Measurements from ENCODE around the gene TRIM66. TPM values are rescaled to one million over a fixed set of nuclear protein-coding genes. Genes with fewer than 3 reads are reported as not detected.

TRIM66 gene
- total RNA-seq, 4 donors from 2014 or later: 1.4 to 12.9 (median 3.1) TPM

GRCh38 chr11:8634498-8634897, 48.0 kb downstream of the TRIM66 start:
- TF ChIP-seq EP300 (IDR thresholded peaks at IDR 0.05) (no peak), CTCF (IDR thresholded peaks at IDR 0.05) (no peak), POLR2AphosphoS5 (IDR thresholded peaks at IDR 0.05) (no peak), POLR2A (IDR thresholded peaks at IDR 0.05) (no peak)
- no peak for ATAC-seq
- Histone ChIP-seq H3K9me3 (peaks cover 0 to 7% (median 0%) of the 10 kb centered on the region in 3 donors), H3K36me3 (peaks cover 0 to 78% of the 10 kb centered on the region in 2 donors), H3K4me1 (no peaks in the 10 kb centered on the region), H3K27me3 (no peaks in the 10 kb centered on the region), H3K4me3 (no peak overlapping the region), H3K27ac (no peak overlapping the region)
- 94 to 100% methylated on average over 5 of the region's 6 CpGs for WGBS, 2 donors (ENCODE audit: low coverage in 1 of 2)

GRCh38 chr11:8631395-8632118, 50.9 kb downstream of the TRIM66 start:
- no peak overlapping the region for H3K27ac ChIP-seq
- no peaks in the 10 kb centered on the region for H3K27me3 ChIP-seq
- no peaks in the 10 kb centered on the region for H3K4me1 ChIP-seq
- peaks cover 0 to 52% of the 10 kb centered on the region in 2 donors for H3K36me3 ChIP-seq
- no peak for TF ChIP-seq POLR2A (IDR thresholded peaks at IDR 0.05)
- no peak for TF ChIP-seq POLR2AphosphoS5 (IDR thresholded peaks at IDR 0.05)
- no peak for TF ChIP-seq EP300 (IDR thresholded peaks at IDR 0.05)
- no peak for TF ChIP-seq CTCF (IDR thresholded peaks at IDR 0.05)
- H3K4me3 ChIP-seq: no peak overlapping the region
- peaks cover 0 to 7% (median 0%) of the 10 kb centered on the region in 3 donors for H3K9me3 ChIP-seq
- no peak for ATAC-seq
- 69 to 70% methylated on average over 6 of the region's 6 CpGs for WGBS, 2 donors (ENCODE audit: low coverage in 1 of 2)

GRCh38 chr11:8624698-8625097, 57.8 kb downstream of the TRIM66 start:
- no peak for ATAC-seq
- WGBS, 2 donors (ENCODE audit: low coverage in 1 of 2): 100% methylated on average over 1 of the region's 2 CpGs; no CpG with 5 or more reads in 1 of the 2 donors
- no peak for TF ChIP-seq POLR2AphosphoS5 (IDR thresholded peaks at IDR 0.05)
- TF ChIP-seq EP300 (IDR thresholded peaks at IDR 0.05): no peak
- TF ChIP-seq POLR2A (IDR thresholded peaks at IDR 0.05): no peak
- TF ChIP-seq CTCF (IDR thresholded peaks at IDR 0.05): no peak
- peaks cover 0 to 67% of the 10 kb centered on the region in 2 donors for H3K36me3 ChIP-seq
- H3K27ac ChIP-seq: no peak overlapping the region
- no peaks in the 10 kb centered on the region for H3K9me3 ChIP-seq
- no peaks in the 10 kb centered on the region for H3K27me3 ChIP-seq
- H3K4me3 ChIP-seq: no peak overlapping the region
- no peaks in the 10 kb centered on the region for H3K4me1 ChIP-seq

GRCh38 chr11:8621147-8621546, 61.3 kb downstream of the TRIM66 start:
- no peak for TF ChIP-seq POLR2AphosphoS5 (IDR thresholded peaks at IDR 0.05)
- no peak for TF ChIP-seq CTCF (IDR thresholded peaks at IDR 0.05)
- no peak for TF ChIP-seq POLR2A (IDR thresholded peaks at IDR 0.05)
- TF ChIP-seq EP300 (IDR thresholded peaks at IDR 0.05): no peak
- Histone ChIP-seq H3K4me1 (no peaks in the 10 kb centered on the region), H3K27me3 (no peaks in the 10 kb centered on the region), H3K27ac (no peak overlapping the region), H3K4me3 (no peak overlapping the region), H3K9me3 (no peaks in the 10 kb centered on the region), H3K36me3 (peaks cover 0 to 97% of the 10 kb centered on the region in 2 donors)
- WGBS, 2 donors (ENCODE audit: low coverage in 1 of 2): no CpG with 5 or more reads among the region's 4 CpGs
- ATAC-seq: no peak

GRCh38 chr11:8617063-8617462, 65.4 kb downstream of the TRIM66 start:
- ATAC-seq: no peak
- H3K27ac ChIP-seq: no peak overlapping the region
- TF ChIP-seq POLR2AphosphoS5 (IDR thresholded peaks at IDR 0.05) (no peak), POLR2A (IDR thresholded peaks at IDR 0.05) (no peak), CTCF (IDR thresholded peaks at IDR 0.05) (no peak), EP300 (IDR thresholded peaks at IDR 0.05) (no peak)
- no peaks in the 10 kb centered on the region for H3K4me1 ChIP-seq
- no peaks in the 10 kb centered on the region for H3K27me3 ChIP-seq
- H3K4me3 ChIP-seq: no peak overlapping the region
- no peaks in the 10 kb centered on the region for H3K9me3 ChIP-seq
- WGBS, 2 donors (ENCODE audit: low coverage in 1 of 2): 60 to 71% methylated on average over 1 to 2 of the region's 2 CpGs
- peaks cover 0 to 78% of the 10 kb centered on the region in 2 donors for H3K36me3 ChIP-seq

All from gastroesophageal sphincter (tissue), 4 donors.